Lower leg skin (tissue), 3 donors: ENCODE measurements around the gene DHRS2.

Experiments
- CTCF ChIP-seq, 3 donors: fragments of 450-650 bp; IDR thresholded peaks; one replicate each; pipeline ENCODE4 v1.5.1; 2016; ENCODE audit warnings: antibody characterized with exemption in 3 of 3, mild to moderate bottlenecking in 3 of 3, moderate library complexity in 2 of 3
- POLR2A ChIP-seq, 2 donors: fragments of 450-650 bp; IDR thresholded peaks; one replicate each; pipeline ENCODE4 v1.6.1; 2016 to 2017; ENCODE audit warnings: antibody characterized with exemption in 2 of 2, mild to moderate bottlenecking in 1 of 2, moderate library complexity in 1 of 2

- no peak for TF ChIP-seq CTCF (IDR thresholded peaks at IDR 0.05)
- TF ChIP-seq POLR2A (IDR thresholded peaks at IDR 0.05), result no peak
Measured at GRCh38 chr14:23621932-23622730, 14.0 kb upstream of the DHRS2 start.
